Measurements from ENCODE around the gene TAF9.
A peak's percentile ranks its signal among the peaks of the same experiment; 100 is the strongest.

Gene TAF9

DNA sequence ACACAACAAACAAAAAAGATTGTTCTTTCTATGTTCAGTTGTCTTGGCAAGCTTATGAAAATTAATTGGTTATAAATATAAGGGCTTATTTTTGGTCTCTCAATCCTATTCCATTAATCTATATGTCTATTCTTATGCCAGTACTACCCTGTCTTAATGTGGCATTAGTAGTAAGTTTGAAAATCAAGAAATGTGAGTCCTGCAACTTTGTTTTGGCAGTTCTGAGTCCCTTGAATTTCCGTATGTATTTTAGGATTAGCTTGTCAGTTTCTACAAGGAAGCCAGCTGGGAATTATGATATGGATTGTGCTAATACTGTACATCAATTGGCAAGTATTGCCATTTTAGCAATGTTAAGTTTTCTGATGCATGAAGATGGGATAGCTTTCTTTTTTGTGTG lies 26.2 kb downstream of the TAF9 start:
- ChIA-PET CTCF (no interaction called here), POLR2A (no interaction called here)
- H3K4me1 ChIP-seq (ENCODE audit: control insufficient read depth, insufficient read depth, low read length), result no peaks in the 10 kb centered on the region
- no peak overlapping the region for H3K27ac ChIP-seq (ENCODE audit: extremely low read depth, low read depth, low read length)
- H3K36me3 ChIP-seq (ENCODE audit: control insufficient read depth in 2 of 2, insufficient read depth in 1 of 2, low read length in 2 of 2), result no peaks in the 10 kb centered on the region
- H3K4me3 ChIP-seq (ENCODE audit: low read depth, low read length), result no peak overlapping the region
- TF ChIP-seq IKZF3 (tag by site-specific recombination; IDR thresholded peaks at IDR 0.05) (no peak), KLF10 (tag by site-specific recombination; IDR thresholded peaks at IDR 0.05) (no peak), ZBTB17 (tag by site-specific recombination; IDR thresholded peaks at IDR 0.05) (no peak)
- TF ChIP-seq, protein P1, sequence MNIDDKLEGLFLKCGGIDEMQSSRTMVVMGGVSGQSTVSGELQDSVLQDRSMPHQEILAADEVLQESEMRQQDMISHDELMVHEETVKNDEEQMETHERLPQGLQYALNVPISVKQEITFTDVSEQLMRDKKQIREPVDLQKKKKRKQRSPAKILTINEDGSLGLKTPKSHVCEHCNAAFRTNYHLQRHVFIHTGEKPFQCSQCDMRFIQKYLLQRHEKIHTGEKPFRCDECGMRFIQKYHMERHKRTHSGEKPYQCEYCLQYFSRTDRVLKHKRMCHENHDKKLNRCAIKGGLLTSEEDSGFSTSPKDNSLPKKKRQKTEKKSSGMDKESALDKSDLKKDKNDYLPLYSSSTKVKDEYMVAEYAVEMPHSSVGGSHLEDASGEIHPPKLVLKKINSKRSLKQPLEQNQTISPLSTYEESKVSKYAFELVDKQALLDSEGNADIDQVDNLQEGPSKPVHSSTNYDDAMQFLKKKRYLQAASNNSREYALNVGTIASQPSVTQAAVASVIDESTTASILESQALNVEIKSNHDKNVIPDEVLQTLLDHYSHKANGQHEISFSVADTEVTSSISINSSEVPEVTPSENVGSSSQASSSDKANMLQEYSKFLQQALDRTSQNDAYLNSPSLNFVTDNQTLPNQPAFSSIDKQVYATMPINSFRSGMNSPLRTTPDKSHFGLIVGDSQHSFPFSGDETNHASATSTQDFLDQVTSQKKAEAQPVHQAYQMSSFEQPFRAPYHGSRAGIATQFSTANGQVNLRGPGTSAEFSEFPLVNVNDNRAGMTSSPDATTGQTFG (tag by site-specific recombination; IDR thresholded peaks at IDR 0.05; ENCODE audit: borderline replicate concordance), result no peak
- H3K9me3 ChIP-seq (ENCODE audit: control insufficient read depth, insufficient read depth, low read depth, low read length), result no peaks in the 10 kb centered on the region

DNA sequence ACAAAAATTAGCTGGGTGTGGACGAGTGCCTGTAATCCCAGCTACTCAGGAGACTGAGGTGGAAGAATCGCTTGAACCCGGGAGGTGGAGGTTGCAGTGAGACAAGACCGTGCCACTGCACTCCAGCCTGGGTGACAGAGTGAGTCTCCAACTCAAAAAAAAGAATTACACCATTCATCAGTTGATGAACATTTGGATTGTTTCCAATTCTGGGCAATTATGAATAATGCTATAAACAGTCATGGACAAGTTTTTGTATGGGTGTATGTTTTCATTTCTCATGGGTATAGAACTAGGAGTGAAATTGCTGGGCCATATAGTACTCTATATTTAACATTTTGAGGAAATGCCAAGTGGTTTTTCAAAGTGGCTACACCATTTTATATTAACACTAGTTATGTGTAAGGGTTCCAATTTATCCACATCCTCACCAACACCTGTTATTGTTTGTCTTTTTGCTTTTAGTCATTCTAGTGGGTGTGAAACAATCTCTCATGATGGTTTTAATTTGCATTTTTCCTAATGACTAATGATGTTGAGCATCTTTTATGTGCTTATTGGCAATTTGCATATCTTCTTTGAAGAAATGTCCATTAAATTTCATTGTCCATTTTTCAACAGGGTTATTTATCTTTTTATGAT lies 27.7 kb downstream of the TAF9 start:
- POLR2A ChIA-PET, result no interaction called here
- Histone ChIP-seq H3K36me3 (ENCODE audit: control insufficient read depth in 2 of 2, insufficient read depth in 1 of 2, low read length in 2 of 2) (no peaks in the 10 kb centered on the region), H3K27ac (ENCODE audit: extremely low read depth, low read depth, low read length) (no peak overlapping the region), H3K4me1 (ENCODE audit: control insufficient read depth, insufficient read depth, low read length) (no peaks in the 10 kb centered on the region), H3K9me3 (ENCODE audit: control insufficient read depth, insufficient read depth, low read depth, low read length) (no peaks in the 10 kb centered on the region), H3K4me3 (ENCODE audit: low read depth, low read length) (no peak overlapping the region)
- TF ChIP-seq ZNF10 (tag by site-specific recombination; IDR thresholded peaks at IDR 0.05) (peak; percentile 72; the same call in 1 of the 2 replicates), ZNF274 (IDR thresholded peaks at IDR 0.05; ENCODE audit: low read length) (no peak), ZNF274 (tag by site-specific recombination; IDR thresholded peaks at IDR 0.05; ENCODE audit: borderline replicate concordance) (no peak), ZNF121 (tag by site-specific recombination; IDR thresholded peaks at IDR 0.05) (no peak), ZNF184 (tag by site-specific recombination; IDR thresholded peaks at IDR 0.05) (peak; percentile 97), REPIN1 (tag by site-specific recombination; IDR thresholded peaks at IDR 0.05; ENCODE audit: low read depth) (no peak), ZNF138 (tag by site-specific recombination; IDR thresholded peaks at IDR 0.05; ENCODE audit: borderline replicate concordance) (no peak), ZNF416 (tag by site-specific recombination; IDR thresholded peaks at IDR 0.05) (no peak), ZNF292 (tag by site-specific recombination; IDR thresholded peaks at IDR 0.05; ENCODE audit: borderline replicate concordance, low read depth) (no peak), ZNF596 (tag by site-specific recombination; IDR thresholded peaks at IDR 0.05) (no peak), ZNF248 (tag by site-specific recombination; IDR thresholded peaks at IDR 0.05) (no peak)
- TF ChIP-seq, protein P2, sequence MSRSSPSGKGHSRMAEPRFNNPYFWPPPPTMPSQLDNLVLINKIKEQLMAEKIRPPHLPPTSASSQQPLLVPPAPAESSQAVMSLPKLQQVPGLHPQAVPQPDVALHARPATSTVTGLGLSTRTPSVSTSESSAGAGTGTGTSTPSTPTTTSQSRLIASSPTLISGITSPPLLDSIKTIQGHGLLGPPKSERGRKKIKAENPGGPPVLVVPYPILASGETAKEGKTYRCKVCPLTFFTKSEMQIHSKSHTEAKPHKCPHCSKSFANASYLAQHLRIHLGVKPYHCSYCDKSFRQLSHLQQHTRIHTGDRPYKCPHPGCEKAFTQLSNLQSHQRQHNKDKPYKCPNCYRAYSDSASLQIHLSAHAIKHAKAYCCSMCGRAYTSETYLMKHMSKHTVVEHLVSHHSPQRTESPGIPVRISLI (tag by site-specific recombination; IDR thresholded peaks at IDR 0.05), result no peak
- TF ChIP-seq, protein P3, sequence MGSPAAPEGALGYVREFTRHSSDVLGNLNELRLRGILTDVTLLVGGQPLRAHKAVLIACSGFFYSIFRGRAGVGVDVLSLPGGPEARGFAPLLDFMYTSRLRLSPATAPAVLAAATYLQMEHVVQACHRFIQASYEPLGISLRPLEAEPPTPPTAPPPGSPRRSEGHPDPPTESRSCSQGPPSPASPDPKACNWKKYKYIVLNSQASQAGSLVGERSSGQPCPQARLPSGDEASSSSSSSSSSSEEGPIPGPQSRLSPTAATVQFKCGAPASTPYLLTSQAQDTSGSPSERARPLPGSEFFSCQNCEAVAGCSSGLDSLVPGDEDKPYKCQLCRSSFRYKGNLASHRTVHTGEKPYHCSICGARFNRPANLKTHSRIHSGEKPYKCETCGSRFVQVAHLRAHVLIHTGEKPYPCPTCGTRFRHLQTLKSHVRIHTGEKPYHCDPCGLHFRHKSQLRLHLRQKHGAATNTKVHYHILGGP (tag by site-specific recombination; IDR thresholded peaks at IDR 0.05), result no peak
- CTCF ChIA-PET, result interaction anchor here (0.6 kb wide), 1 partner anchor 10 kb away, joined by 3 read pairs; no protein-coding TSS in a partner anchor

All from HEK293 (cell line).